ENCODE data around the gene SLC49A4. TPM values are rescaled to one million over a fixed set of nuclear protein-coding genes. Genes with fewer than 3 reads are reported as not detected.
A peak's percentile ranks its signal among the peaks of the same experiment; 100 is the strongest.

SLC49A4 gene
- total and polyA plus RNA-seq, 2 experiments from 2014 or later, result 39.1 to 59.2 TPM

- TF ChIP-seq EZH2phosphoT487 (IDR thresholded peaks at IDR 0.05; ENCODE audit: low read depth, severe bottlenecking, unreplicated experiment), result no peak
- no peak for TF ChIP-seq EZH2 (IDR thresholded peaks at IDR 0.05; ENCODE audit: borderline replicate concordance)
- no peak for TF ChIP-seq CTCF (IDR thresholded peaks at IDR 0.05; ENCODE audit: poor library complexity)
- 100% methylated on average over 1 of the region's 1 CpG for WGBS (ENCODE audit: low lambda C conversion rate, missing lambda C conversion rate)
Measured at GRCh38 chr3:122782804-122783203, 12.1 kb upstream of the SLC49A4 start.

GRCh38 chr3:122784436-122784835 is 10.4 kb upstream of the SLC49A4 start:
- H3K27ac ChIP-seq, result peak overlapping the region; percentile 16
- no peak overlapping the region for H2AFZ ChIP-seq
- no peak overlapping the region for H3K4me3 ChIP-seq
- TF ChIP-seq CTCF (IDR thresholded peaks at IDR 0.05; ENCODE audit: poor library complexity) (no peak), EZH2 (IDR thresholded peaks at IDR 0.05; ENCODE audit: borderline replicate concordance) (no peak), EZH2phosphoT487 (IDR thresholded peaks at IDR 0.05; ENCODE audit: low read depth, severe bottlenecking, unreplicated experiment) (no peak)
- no peaks in the 10 kb centered on the region for H3K27me3 ChIP-seq
- H3K9me3 ChIP-seq (ENCODE audit: low read depth), result no peaks in the 10 kb centered on the region
- no peaks in the 10 kb centered on the region for H4K20me1 ChIP-seq (ENCODE audit: insufficient read depth, poor library complexity, severe bottlenecking)
- DNase-seq (ENCODE audit: low spot score), result no peak
- H3K9me2 ChIP-seq (replicated peaks; ENCODE audit: insufficient read depth), result no peaks in the 10 kb centered on the region
- no peak overlapping the region for H3K4me2 ChIP-seq
- peaks cover 17% of the 10 kb centered on the region for H3K79me2 ChIP-seq
- H3K36me3 ChIP-seq (replicated peaks; ENCODE audit: insufficient read depth, low read depth), result no peaks in the 10 kb centered on the region
- peaks cover 24% of the 10 kb centered on the region for H3K4me1 ChIP-seq (ENCODE audit: insufficient read depth)
- 87% methylated on average over 1 of the region's 1 CpG for WGBS (ENCODE audit: low lambda C conversion rate, missing lambda C conversion rate)

More at GRCh38 chr3:122782804-122783203, 12.1 kb upstream of the SLC49A4 start:
- no peak overlapping the region for H3K4me3 ChIP-seq
- H3K4me2 ChIP-seq, result no peak overlapping the region
- H3K4me1 ChIP-seq (ENCODE audit: insufficient read depth), result peaks cover 24% of the 10 kb centered on the region
- H3K9me3 ChIP-seq (ENCODE audit: low read depth), result no peaks in the 10 kb centered on the region
- peaks cover 12% of the 10 kb centered on the region for H3K79me2 ChIP-seq
- no peaks in the 10 kb centered on the region for H4K20me1 ChIP-seq (ENCODE audit: insufficient read depth, poor library complexity, severe bottlenecking)
- H3K27me3 ChIP-seq, result no peaks in the 10 kb centered on the region
- H3K9me2 ChIP-seq (replicated peaks; ENCODE audit: insufficient read depth), result no peaks in the 10 kb centered on the region
- no peak overlapping the region for H2AFZ ChIP-seq
- no peak for DNase-seq (ENCODE audit: low spot score)
- no peaks in the 10 kb centered on the region for H3K36me3 ChIP-seq (replicated peaks; ENCODE audit: insufficient read depth, low read depth)
- H3K27ac ChIP-seq, result no peak overlapping the region

DNA sequence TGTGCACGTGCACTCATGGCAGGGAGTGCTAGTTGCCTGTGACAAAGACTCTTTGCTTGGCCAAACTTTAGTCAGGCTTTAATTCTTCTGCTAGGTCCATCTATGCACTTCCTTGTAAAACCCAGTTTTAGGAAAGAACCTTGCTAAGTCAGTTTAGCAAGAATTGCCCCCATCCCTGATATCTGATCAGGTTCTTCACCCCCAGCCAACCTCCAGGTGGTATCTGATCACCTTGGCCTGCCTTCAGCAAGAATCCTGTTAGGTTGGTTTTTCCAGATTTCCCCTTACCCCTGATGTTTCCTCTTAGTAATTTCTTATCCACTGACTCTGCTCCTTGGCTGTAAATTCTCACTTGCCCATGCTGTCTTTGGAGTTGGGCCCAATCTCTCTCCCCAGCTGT is 9.6 kb upstream of the SLC49A4 start:
- Histone ChIP-seq H3K9me2 (replicated peaks; ENCODE audit: insufficient read depth) (no peaks in the 10 kb centered on the region), H3K27ac (peak overlapping the region; percentile 39), H3K4me1 (ENCODE audit: insufficient read depth) (peaks cover 24% of the 10 kb centered on the region), H3K4me3 (no peak overlapping the region), H3K4me2 (no peak overlapping the region), H3K9me3 (ENCODE audit: low read depth) (no peaks in the 10 kb centered on the region), H2AFZ (no peak overlapping the region), H3K27me3 (no peaks in the 10 kb centered on the region), H3K36me3 (replicated peaks; ENCODE audit: insufficient read depth, low read depth) (no peaks in the 10 kb centered on the region), H3K79me2 (peaks cover 17% of the 10 kb centered on the region), H4K20me1 (ENCODE audit: insufficient read depth, poor library complexity, severe bottlenecking) (no peaks in the 10 kb centered on the region)
- DNase-seq (ENCODE audit: low spot score), result no peak
- no peak for TF ChIP-seq CTCF (IDR thresholded peaks at IDR 0.05; ENCODE audit: poor library complexity)
- no peak for TF ChIP-seq EZH2phosphoT487 (IDR thresholded peaks at IDR 0.05; ENCODE audit: low read depth, severe bottlenecking, unreplicated experiment)
- no peak for TF ChIP-seq EZH2 (IDR thresholded peaks at IDR 0.05; ENCODE audit: borderline replicate concordance)
- WGBS (ENCODE audit: low lambda C conversion rate, missing lambda C conversion rate), result 59% methylated on average over 1 of the region's 1 CpG

- no peak overlapping the region for H2AFZ ChIP-seq
- no peak overlapping the region for H3K4me3 ChIP-seq
- no peaks in the 10 kb centered on the region for H3K36me3 ChIP-seq (replicated peaks; ENCODE audit: insufficient read depth, low read depth)
- peak overlapping the region; percentile 23 for H3K4me2 ChIP-seq
- 65% methylated on average over 1 of the region's 1 CpG for WGBS (ENCODE audit: low lambda C conversion rate, missing lambda C conversion rate)
- no peaks in the 10 kb centered on the region for H3K9me3 ChIP-seq (ENCODE audit: low read depth)
- no peak for TF ChIP-seq EZH2 (IDR thresholded peaks at IDR 0.05; ENCODE audit: borderline replicate concordance)
- no peak for TF ChIP-seq CTCF (IDR thresholded peaks at IDR 0.05; ENCODE audit: poor library complexity)
- no peak for TF ChIP-seq EZH2phosphoT487 (IDR thresholded peaks at IDR 0.05; ENCODE audit: low read depth, severe bottlenecking, unreplicated experiment)
- H3K27me3 ChIP-seq, result no peaks in the 10 kb centered on the region
- peaks cover 19% of the 10 kb centered on the region for H3K79me2 ChIP-seq
- DNase-seq (ENCODE audit: low spot score), result peak; percentile 46
- no peaks in the 10 kb centered on the region for H3K9me2 ChIP-seq (replicated peaks; ENCODE audit: insufficient read depth)
- peaks cover 24% of the 10 kb centered on the region for H3K4me1 ChIP-seq (ENCODE audit: insufficient read depth)
- H4K20me1 ChIP-seq (ENCODE audit: insufficient read depth, poor library complexity, severe bottlenecking), result no peaks in the 10 kb centered on the region
- peak overlapping the region; percentile 39 for H3K27ac ChIP-seq
Measured at GRCh38 chr3:122786066-122786465, 8.8 kb upstream of the SLC49A4 start.

Data from hepatocyte (in vitro differentiated cells).